Dendritic cell treated with granulocyte-macrophage colony-stimulating factor and Interleukin-4, amounts not matched to agents 40 ng/mL and 50 ng/mL, for 4 days (primary cell): ENCODE measurements around the gene DCAF10.
"Not testable (repeated sequence)": the region's sequence is repeated elsewhere in the genome, so short reads cannot be mapped to it uniquely, and the experiment has no call there.

Experiments
- H3K27ac Mint-ChIP-seq: one replicate; pipeline ENCODE4 v1.8.0; 2022; ENCODE audit warnings: mild to moderate bottlenecking, mixed read lengths
- H3K27me3 Mint-ChIP-seq: one replicate; pipeline ENCODE4 v1.8.0; 2022; ENCODE audit warnings: mild to moderate bottlenecking, mixed read lengths
- H3K36me3 Mint-ChIP-seq: one replicate; pipeline ENCODE4 v1.8.0; 2022; ENCODE audit warnings: low read depth, mixed read lengths
- H3K4me1 Mint-ChIP-seq: one replicate; pipeline ENCODE4 v1.8.0; 2022; ENCODE audit warnings: low read depth, mixed read lengths
- H3K4me3 Mint-ChIP-seq: one replicate; pipeline ENCODE4 v1.8.0; 2022; ENCODE audit warnings: mild to moderate bottlenecking, moderate library complexity, mixed read lengths
- H3K9me3 Mint-ChIP-seq: one replicate; pipeline ENCODE4 v1.8.0; 2022; ENCODE audit warnings: mixed read lengths
- intact Hi-C: fragments of 100-400 bp; cut with micrococcal nuclease; formaldehyde crosslinking; loops from one replicate; pipeline ENCODE4 v1.15.0; 2022

The DCAF10 gene

DNA sequence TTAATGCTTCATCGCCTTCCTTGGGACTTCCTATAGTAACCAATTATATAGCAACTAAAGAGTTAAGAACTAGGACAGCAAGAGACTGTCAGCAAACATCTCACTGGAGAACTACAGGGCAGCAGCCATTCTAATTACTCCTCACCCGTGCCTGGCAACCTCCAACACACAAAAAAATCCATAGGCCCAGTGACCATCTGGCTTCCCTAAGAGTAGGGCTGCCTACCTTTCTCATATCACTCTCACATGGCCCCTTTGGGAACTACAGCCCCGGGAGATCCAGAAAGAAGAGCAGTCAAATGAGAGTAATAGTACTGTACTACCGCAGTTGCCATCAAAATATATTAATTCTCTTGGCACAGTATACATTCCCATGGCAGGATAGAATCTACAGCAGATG lies 5.7 kb downstream of the DCAF10 start:
- peaks cover 28% of the 10 kb centered on the region for H3K4me1 Mint-ChIP-seq
- no peaks in the 10 kb centered on the region for H3K9me3 Mint-ChIP-seq
- intact Hi-C loops: no loop called here
- H3K27me3 Mint-ChIP-seq: no peaks in the 10 kb centered on the region
- H3K4me3 Mint-ChIP-seq: no peak overlapping the region
- H3K27ac Mint-ChIP-seq: no peak overlapping the region
- peaks cover 7% of the 10 kb centered on the region for H3K36me3 Mint-ChIP-seq

DNA sequence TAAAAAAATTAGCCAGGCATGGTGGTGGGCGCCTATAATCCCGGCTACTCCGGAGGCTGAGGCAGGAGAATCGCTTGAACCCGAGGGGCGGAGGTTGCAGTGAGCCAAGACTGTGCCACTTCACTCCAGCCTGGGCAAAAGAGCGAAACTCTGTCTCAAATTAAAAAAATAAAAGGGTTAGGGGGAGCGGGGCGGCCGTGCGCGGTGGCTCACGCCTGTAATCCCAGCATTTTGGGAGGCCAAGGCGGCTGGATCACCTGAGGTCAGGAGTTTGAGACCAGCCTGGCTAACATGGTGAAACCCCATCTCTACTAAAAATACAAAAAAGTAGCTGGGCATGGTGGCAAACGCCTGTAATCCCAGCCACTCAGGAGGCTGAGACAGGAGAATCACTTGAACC lies 9.1 kb downstream of the DCAF10 start:
- H3K27me3 Mint-ChIP-seq, H3K36me3 Mint-ChIP-seq, H3K27ac Mint-ChIP-seq, H3K9me3 Mint-ChIP-seq, intact Hi-C loops, H3K4me3 Mint-ChIP-seq: not testable (repeated sequence)
- peaks cover 27% of the 10 kb centered on the region for H3K4me1 Mint-ChIP-seq

DNA sequence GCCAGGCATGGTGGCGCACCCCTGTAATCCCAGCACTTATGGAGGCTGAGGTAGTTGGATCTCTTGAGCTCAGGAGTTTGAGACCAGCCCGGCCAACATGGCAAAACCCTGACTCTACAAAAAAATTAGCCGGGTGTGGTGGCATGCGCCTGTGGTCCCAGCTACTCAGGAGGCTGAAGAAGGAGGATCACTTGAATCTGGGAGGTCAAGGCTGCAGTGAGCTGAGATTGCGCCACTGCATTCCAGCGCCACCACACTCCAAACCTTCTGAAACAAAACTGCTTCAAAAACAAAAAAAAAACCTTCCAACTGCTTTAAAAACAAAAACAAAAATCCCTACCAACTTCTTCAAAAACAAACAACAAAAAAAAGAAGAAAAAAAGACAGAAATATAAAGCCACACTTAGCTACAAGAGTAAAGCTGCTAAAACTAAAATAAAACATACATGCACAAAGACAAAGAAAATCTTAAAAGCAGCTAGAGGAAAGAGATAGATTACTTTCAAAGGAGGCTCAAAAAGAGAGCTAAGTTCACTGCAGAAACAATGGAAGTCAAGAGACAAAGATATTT lies 11.4 kb downstream of the DCAF10 start:
- Mint-ChIP-seq H3K4me3 (no peak overlapping the region), H3K27ac (peak overlapping the region; percentile 17), H3K36me3 (peaks cover 14% of the 10 kb centered on the region), H3K27me3 (no peaks in the 10 kb centered on the region), H3K4me1 (peaks cover 23% of the 10 kb centered on the region), H3K9me3 (no peaks in the 10 kb centered on the region)
- intact Hi-C loops: no loop called here

DNA sequence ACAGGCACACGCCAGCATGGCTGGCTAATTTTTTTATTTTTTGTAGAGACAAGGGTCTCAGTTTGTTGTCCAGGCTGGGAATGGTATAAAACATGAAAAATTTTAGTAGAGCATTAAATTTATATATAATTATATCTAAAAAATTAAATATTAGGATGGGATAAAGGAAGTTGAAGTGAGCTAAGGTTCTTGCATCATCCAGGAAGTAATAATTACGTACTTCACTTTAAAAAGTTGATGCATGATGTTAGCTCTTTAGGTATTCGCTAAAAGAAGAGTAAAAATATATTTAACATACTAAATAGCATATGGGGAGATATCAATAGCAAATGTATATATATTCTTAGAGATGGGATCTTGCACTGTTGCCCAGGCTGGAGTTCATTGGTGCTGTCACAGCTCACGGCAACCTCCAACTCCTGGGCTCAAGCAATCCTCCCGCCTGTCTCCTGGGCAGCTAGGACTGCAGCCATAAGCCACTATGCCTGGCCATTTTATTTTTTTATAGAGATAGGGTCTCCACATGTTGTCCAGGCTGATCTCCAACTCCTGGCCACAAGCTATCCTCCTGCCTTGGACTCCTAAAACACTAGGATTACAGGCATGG lies 12.3 kb downstream of the DCAF10 start:
- intact Hi-C loops: no loop called here
- H3K27ac Mint-ChIP-seq: peak overlapping the region; percentile 17
- H3K27me3 Mint-ChIP-seq: no peaks in the 10 kb centered on the region
- H3K4me1 Mint-ChIP-seq: peaks cover 23% of the 10 kb centered on the region
- H3K9me3 Mint-ChIP-seq: no peaks in the 10 kb centered on the region
- no peak overlapping the region for H3K4me3 Mint-ChIP-seq
- peaks cover 14% of the 10 kb centered on the region for H3K36me3 Mint-ChIP-seq

DNA sequence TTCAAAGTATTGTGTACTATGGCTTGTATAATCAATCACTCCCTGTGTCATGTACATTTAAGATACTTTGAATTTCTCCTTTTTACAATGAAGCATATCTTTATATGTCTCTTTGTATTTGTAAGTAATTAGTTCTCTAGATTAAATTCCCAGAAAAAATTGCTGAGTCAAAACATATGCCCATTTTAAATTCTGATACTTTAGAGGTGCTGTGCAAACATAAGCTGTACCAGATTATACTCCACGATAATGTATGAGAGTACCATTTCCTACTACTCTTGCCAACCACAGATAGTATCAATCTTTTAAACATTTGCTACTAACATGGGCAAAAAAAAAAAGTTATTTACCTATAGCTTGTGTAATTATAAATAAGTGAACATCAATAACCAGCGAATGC lies 18.3 kb downstream of the DCAF10 start:
- Mint-ChIP-seq H3K27ac (no peak overlapping the region), H3K36me3 (peaks cover 39% of the 10 kb centered on the region), H3K27me3 (no peaks in the 10 kb centered on the region), H3K4me1 (no peaks in the 10 kb centered on the region), H3K4me3 (no peak overlapping the region), H3K9me3 (no peaks in the 10 kb centered on the region)
- intact Hi-C loops: no loop called here

DNA sequence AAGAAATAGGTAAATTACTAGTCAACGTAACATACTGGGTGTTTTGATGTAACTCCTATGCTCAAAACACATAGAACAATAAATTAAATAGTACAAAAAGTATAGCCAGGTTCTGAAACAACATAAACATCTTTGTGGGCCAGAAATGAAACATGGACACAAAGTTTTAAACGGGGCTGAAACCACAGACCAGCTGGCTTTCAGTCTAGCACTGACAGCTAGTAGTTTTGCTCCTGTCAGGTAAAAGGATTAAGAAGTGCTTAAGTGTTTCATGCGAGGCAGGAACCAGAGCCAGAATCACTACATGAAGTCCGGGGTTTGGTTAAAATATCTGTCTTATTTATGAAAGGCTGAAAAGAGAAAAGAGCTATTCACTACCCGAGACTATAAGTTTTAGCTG lies 19.5 kb downstream of the DCAF10 start:
- Mint-ChIP-seq H3K4me3 (no peak overlapping the region), H3K9me3 (no peaks in the 10 kb centered on the region), H3K36me3 (peaks cover 51% of the 10 kb centered on the region), H3K27ac (no peak overlapping the region), H3K4me1 (no peaks in the 10 kb centered on the region), H3K27me3 (no peaks in the 10 kb centered on the region)
- intact Hi-C loops: no loop called here

DNA sequence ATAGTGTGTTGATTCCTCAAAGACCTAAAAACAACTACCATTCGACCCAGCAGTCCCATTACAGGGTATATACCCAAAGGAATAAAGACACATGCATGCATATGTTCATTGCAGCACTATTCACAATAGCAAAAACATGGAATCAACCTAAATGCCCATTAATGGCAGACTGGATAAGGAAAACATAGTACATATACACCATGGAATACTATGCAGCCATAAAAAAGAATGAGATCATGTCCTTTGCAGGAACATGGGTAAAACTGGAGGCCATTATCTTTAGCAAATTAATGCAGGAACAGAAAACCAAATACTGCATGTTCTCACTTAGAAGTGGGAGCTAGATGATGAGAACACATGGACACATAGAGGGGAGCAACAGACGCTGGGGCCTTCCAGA lies 24.6 kb downstream of the DCAF10 start:
- H3K27me3 Mint-ChIP-seq, H3K27ac Mint-ChIP-seq, H3K9me3 Mint-ChIP-seq, H3K4me3 Mint-ChIP-seq, intact Hi-C loops, H3K4me1 Mint-ChIP-seq: not testable (repeated sequence)
- H3K36me3 Mint-ChIP-seq: peaks cover 81% of the 10 kb centered on the region

DNA sequence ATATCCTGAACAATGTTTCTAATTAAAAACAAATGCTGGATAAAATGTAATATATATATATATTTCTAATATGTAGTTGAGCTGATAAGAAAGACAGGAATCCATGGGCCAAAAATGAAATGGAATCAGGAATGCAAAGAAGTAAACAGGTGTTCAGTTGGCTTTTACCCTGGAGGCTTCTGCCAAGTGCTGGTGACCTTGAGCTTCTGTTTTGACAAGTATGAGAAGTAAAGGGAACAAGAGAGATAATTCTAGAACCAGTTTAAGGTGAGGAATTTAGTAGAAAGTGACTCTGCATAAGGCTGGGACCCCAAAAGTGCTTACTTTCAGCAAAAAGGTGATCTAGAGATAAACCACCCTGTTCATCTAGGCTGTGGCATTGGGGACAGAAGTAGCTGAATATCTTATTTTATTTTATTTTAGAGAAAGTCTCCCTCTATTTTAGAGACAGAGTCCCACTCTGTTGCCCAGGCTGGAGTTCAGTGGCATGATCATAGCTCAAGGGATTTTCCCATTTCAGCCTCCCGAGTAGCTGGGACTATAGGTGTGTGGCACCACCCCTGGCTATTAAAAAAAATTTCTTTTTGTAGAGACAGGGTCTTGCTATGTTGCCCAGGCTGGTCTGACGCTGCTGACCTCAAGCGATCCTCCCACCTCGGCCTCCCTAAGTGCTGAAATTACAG lies 27.0 kb downstream of the DCAF10 start:
- intact Hi-C loops: no loop called here
- H3K36me3 Mint-ChIP-seq: peaks cover 67% of the 10 kb centered on the region
- no peak overlapping the region for H3K4me3 Mint-ChIP-seq
- H3K27ac Mint-ChIP-seq: no peak overlapping the region
- H3K27me3 Mint-ChIP-seq: no peaks in the 10 kb centered on the region
- no peaks in the 10 kb centered on the region for H3K9me3 Mint-ChIP-seq
- no peaks in the 10 kb centered on the region for H3K4me1 Mint-ChIP-seq

DNA sequence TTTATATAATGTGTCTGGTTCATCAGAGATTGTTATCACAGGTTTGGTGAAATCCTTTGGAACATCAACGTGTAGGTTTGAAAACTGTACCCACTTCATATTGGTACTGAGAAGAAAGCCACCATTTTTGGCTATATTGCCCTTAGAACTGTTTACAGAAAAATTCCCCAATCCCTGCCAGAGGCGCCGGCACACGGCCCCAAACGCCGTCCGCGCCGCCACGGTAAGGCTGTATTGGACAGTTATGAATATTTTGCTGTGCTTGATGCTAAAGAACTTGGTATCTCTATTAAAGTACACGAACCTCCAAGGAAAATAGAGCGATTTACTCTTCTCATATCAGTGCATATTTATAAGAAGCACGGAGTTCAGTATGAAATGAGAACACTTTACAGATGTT lies 35.2 kb downstream of the DCAF10 start:
- H3K27ac Mint-ChIP-seq: no peak overlapping the region
- intact Hi-C loops: no loop called here

DNA sequence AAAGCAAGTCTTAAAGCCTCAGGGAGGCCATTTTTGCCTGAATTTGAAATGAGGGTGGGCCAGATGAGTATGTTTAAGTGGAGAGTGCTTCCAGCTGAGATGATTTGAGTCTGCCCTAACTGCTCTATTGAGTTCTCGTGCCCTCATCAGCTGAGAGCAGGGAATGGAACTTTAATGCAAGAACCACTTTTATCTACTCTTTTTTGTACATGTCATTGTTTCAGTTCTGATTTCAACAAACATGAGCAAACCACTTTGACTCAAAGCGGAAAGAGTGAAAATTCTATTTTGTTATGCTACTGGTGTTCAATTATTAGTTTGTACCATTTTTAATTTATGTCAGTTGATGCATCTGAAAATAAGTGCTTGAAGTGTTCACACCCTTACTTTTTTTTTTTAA lies 35.8 kb downstream of the DCAF10 start:
- intact Hi-C loops: no loop called here
- no peak overlapping the region for H3K27ac Mint-ChIP-seq
- H3K9me3 Mint-ChIP-seq: no peaks in the 10 kb centered on the region
- no peak overlapping the region for H3K4me3 Mint-ChIP-seq
- H3K36me3 Mint-ChIP-seq: peaks cover 35% of the 10 kb centered on the region
- no peaks in the 10 kb centered on the region for H3K4me1 Mint-ChIP-seq
- H3K27me3 Mint-ChIP-seq: no peaks in the 10 kb centered on the region

More for the DNA sequence above, 35.2 kb downstream of the DCAF10 start:
- no peaks in the 10 kb centered on the region for H3K27me3 Mint-ChIP-seq
- no peaks in the 10 kb centered on the region for H3K9me3 Mint-ChIP-seq
- no peaks in the 10 kb centered on the region for H3K4me1 Mint-ChIP-seq
- H3K36me3 Mint-ChIP-seq: peaks cover 35% of the 10 kb centered on the region
- no peak overlapping the region for H3K4me3 Mint-ChIP-seq

DNA sequence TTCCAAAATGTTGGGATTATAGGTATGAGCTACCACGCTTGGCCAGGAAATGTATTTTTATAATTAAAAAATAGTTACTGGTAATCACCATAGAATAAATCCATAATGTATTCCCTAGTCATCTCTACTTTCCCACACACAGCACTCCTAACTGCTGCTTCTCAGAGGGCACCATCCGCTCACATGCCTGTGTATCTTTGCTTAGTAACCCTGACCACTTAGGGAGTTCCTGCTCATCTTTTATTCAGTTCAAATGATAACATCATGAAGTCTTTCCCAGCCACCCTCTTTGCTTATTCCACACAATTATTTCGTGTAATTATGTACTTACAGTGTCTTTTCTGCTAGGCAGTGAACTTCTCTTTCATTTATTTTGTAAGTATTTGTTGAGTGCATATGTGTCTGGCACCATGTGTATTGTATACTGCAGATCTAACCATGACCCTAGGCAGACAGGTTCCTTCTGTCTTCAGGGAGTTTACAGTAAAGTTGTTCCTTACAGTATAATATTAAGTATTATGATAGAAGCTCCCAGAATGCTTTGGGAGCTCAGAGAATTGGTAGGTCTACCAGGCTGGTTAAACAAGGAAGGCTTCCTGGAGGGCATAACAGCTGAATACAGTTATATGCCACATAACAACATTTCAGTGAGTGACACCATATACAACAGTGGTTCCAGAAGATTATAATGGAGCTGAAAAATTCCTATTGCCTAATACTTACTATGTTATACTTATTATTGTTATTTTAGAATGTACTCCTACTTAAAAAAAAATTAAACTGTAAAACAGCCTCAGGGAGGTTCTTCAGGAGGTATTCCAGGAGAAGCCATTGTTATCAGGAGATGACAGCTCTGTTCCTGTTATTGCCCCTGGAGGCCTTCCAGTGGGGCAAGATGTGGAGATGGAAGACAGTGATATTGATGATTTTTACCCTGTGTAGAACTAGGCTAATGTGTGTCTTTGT lies 39.2 kb downstream of the DCAF10 start:
- no peak overlapping the region for H3K27ac Mint-ChIP-seq

DNA sequence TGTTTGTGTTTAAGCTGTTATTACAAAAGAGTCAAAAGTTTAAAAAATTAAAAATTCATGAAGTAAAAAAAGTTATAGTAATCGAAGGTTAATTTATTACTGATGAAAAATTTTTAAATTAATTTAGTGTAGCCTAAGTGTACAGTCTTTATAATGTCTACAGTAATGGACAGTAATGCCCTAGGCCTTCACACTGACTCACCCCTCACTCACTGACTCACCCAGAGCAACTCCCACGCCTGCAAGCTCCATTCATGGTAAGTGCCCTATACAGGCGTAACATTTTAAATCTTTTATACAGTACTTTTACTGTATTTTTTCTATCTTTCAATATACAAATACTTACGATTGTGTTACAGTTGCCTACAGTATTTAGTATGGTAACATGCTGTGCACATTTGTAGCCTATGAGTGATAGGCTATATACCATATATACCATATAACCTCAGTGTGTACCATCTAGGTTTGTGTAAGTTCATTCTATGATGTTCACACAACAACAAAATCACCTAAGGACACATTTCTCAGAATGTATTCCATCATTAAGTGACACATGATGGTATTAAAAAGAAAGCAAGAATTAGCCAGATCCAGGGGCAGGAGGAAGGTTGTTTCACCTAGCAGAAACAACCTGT lies 40.1 kb downstream of the DCAF10 start:
- peaks cover 52% of the 10 kb centered on the region for H3K36me3 Mint-ChIP-seq

More for the DNA sequence above, 39.2 kb downstream of the DCAF10 start:
- no peaks in the 10 kb centered on the region for H3K27me3 Mint-ChIP-seq
- no peaks in the 10 kb centered on the region for H3K9me3 Mint-ChIP-seq
- no peak overlapping the region for H3K4me3 Mint-ChIP-seq
- intact Hi-C loops: no loop called here
- no peaks in the 10 kb centered on the region for H3K4me1 Mint-ChIP-seq
- H3K36me3 Mint-ChIP-seq: peaks cover 52% of the 10 kb centered on the region

DNA sequence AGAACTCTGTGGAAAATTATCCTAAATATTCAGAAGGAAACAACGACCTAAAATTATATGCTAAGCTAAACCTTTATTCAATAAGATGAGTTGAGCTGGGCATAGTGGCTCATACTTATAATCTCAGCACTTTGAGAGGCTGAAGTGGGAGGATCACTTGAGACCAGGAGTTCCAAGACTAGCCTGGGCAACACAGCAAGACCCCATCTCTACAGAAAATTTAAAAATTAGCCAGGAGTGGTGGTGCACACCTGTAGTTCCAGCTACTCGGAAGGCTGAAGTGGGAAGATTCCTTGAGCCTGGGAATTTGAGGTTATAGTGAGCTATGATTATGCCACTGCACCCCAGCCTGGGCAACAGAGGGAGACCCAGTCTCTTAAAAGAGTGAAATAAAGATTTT lies 51.6 kb downstream of the DCAF10 start:
- no peaks in the 10 kb centered on the region for H3K27me3 Mint-ChIP-seq
- H3K27ac Mint-ChIP-seq: no peak overlapping the region
- no peak overlapping the region for H3K4me3 Mint-ChIP-seq
- intact Hi-C loops: no loop called here
- H3K36me3 Mint-ChIP-seq: peaks cover 41% of the 10 kb centered on the region
- H3K4me1 Mint-ChIP-seq: no peaks in the 10 kb centered on the region
- no peaks in the 10 kb centered on the region for H3K9me3 Mint-ChIP-seq

More for the DNA sequence above, 40.1 kb downstream of the DCAF10 start:
- Mint-ChIP-seq H3K4me1 (no peaks in the 10 kb centered on the region), H3K4me3 (no peak overlapping the region), H3K27ac (no peak overlapping the region), H3K27me3 (no peaks in the 10 kb centered on the region), H3K9me3 (no peaks in the 10 kb centered on the region)
- intact Hi-C loops: no loop called here
